KBM-7 (cell line): Measurements from ENCODE around the gene GNPAT.
A peak's percentile ranks its signal among the peaks of the same experiment; 100 is the strongest.

Experiments
- DNase-seq: peaks from one replicate; pipeline ENCODE4 v3.0.0-alpha.2; 2015
- in situ Hi-C: fragments of 300-500 bp; cut with MboI; formaldehyde crosslinking; loops from 2 replicates; pipeline ENCODE4 v1.14.3; 2020; ENCODE audit warnings: low sequenced_read_pairs, low pct_unique_long_range_greater_than_20kb, mixed read lengths

The GNPAT gene

GRCh38 chr1:231240883-231241735, at the start of gene GNPAT:
Gene GNPAT (plus strand): TSS chr1:231241212. CDS start chr1:231241379, 167 bp downstream.
- DNase-seq: peak; percentile 88
- in situ Hi-C loops: no loop called here

GRCh38 chr1:231192620-231193163, 48.3 kb upstream of the GNPAT start:
- in situ Hi-C loops: no loop called here

GRCh38 chr1:231193710-231194340, 47.2 kb upstream of the GNPAT start:
- in situ Hi-C loops: no loop called here
- no peak for DNase-seq

More at GRCh38 chr1:231192620-231193163, 48.3 kb upstream of the GNPAT start:
- DNase-seq: no peak

GRCh38 chr1:231194476-231194842, 46.6 kb upstream of the GNPAT start:
- no peak for DNase-seq
- in situ Hi-C loops: no loop called here

- in situ Hi-C loops: no loop called here
- no peak for DNase-seq
These were observed 46.0 kb upstream of the GNPAT start for GRCh38 chr1:231194843-231195516.

- in situ Hi-C loops: no loop called here
- DNase-seq: no peak
These were observed 44.7 kb upstream of the GNPAT start for GRCh38 chr1:231196307-231196706.

- DNase-seq: no peak
- in situ Hi-C loops: no loop called here
These were observed 44.3 kb upstream of the GNPAT start for GRCh38 chr1:231196728-231197127.

- DNase-seq: no peak
- in situ Hi-C loops: no loop called here
These were observed 41.1 kb upstream of the GNPAT start for GRCh38 chr1:231199868-231200267.

- DNase-seq: no peak
- in situ Hi-C loops: no loop called here
These were observed 40.5 kb upstream of the GNPAT start for GRCh38 chr1:231200388-231201031.

- in situ Hi-C loops: no loop called here
- DNase-seq: no peak
These were observed 39.5 kb upstream of the GNPAT start for GRCh38 chr1:231201375-231201978.

- DNase-seq: peak; percentile 61
- in situ Hi-C loops: no loop called here
These were observed 38.9 kb upstream of the GNPAT start for GRCh38 chr1:231201979-231202633.

- in situ Hi-C loops: no loop called here
- no peak for DNase-seq
These were observed 37.6 kb upstream of the GNPAT start for GRCh38 chr1:231203259-231204057.

- DNase-seq: no peak
- in situ Hi-C loops: no loop called here
These were observed 34.2 kb upstream of the GNPAT start for GRCh38 chr1:231206856-231207255.

- in situ Hi-C loops: no loop called here
- no peak for DNase-seq
These were observed 33.6 kb upstream of the GNPAT start for GRCh38 chr1:231207437-231207836.

- in situ Hi-C loops: no loop called here
- no peak for DNase-seq
These were observed 32.0 kb upstream of the GNPAT start for GRCh38 chr1:231208980-231209379.

GRCh38 chr1:231209531-231209930, 31.5 kb upstream of the GNPAT start:
- DNase-seq: no peak
- in situ Hi-C loops: no loop called here

GRCh38 chr1:231210126-231210525, 30.9 kb upstream of the GNPAT start:
- in situ Hi-C loops: no loop called here
- DNase-seq: no peak
